Renal cortical epithelial cell (primary cell): Measurements from ENCODE around the gene CYP2C18. TPM values are rescaled to one million over a fixed set of nuclear protein-coding genes. Genes with fewer than 3 reads are reported as not detected.
A peak's percentile ranks its signal among the peaks of the same experiment; 100 is the strongest.
"Not testable (repeated sequence)": the region's sequence is repeated elsewhere in the genome, so short reads cannot be mapped to it uniquely, and the experiment has no call there.

ENCODE experiments used
- DNase-seq: peaks from one replicate; pipeline ENCODE4 v3.0.0-alpha.2; 2011; ENCODE audit warnings: low read depth
- total RNA-seq: library from RNA; depleted of rRNA; stranded (reverse); fragments of >200 nt; gene quantifications from 2 replicates; pipeline ENCODE4 v1.2.3, GENCODE V29; 2014

Gene CYP2C18
- 0.05 TPM in 1 of 2 replicates, not detected in the other for total RNA-seq

DNA sequence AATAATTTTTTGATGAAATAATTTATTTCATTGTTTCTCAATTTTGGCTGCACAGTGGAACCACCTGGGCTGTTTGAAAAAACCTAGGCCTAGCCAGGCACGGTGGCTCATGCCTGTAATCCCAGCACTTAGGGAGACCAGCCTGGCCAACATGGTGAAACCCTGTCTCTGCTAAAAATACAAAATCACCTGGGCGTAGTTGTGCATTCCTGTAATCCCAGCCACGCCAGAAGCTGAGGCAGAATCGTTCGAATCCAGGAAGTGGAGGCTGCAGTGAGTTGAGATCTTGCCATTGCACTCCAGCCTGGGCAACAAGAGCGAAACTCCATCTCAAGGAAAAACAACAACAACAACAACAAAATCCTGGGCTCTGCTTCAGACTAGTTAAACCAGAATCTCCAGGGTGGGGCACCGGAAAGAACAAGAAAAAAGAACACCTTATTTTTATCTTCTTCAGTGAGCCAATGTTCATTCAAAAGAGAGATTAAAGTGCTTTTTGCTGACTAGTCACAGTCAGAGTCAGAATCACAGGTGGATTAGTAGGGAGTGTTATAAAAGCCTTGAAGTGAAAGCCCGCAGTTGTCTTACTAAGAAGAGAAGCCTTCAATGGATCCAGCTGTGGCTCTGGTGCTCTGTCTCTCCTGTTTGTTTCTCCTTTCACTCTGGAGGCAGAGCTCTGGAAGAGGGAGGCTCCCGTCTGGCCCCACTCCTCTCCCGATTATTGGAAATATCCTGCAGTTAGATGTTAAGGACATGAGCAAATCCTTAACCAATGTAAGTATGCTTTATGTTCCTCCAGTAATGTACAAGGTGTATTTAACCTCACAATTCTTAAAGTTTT lies at the start of gene CYP2C18:
CYP2C18 (plus strand) TSS at position 516 of the 841 bp plus-strand sequence; CDS start at position 607, 91 bp downstream.
- no peak for DNase-seq

DNA sequence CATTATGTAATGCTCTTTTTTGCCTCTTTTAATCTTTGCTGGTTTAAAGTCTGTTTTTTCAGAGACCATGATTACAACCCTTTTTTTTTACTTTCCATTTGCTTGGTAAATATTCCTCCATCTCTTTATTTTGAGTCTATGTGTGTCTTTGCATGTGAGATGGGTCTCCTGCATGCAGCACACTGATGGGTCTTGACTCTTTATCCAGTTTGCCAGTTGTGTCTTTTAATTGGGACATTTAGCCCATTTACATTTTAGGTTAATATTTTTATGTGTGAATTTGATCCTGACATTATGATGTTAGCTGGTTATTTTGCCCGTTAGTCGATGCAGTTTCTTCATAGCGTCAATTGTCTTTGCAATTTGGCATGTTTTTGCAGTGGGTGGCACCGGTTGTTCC lies 45.4 kb upstream of the CYP2C18 start:
- DNase-seq: not testable (repeated sequence)

DNA sequence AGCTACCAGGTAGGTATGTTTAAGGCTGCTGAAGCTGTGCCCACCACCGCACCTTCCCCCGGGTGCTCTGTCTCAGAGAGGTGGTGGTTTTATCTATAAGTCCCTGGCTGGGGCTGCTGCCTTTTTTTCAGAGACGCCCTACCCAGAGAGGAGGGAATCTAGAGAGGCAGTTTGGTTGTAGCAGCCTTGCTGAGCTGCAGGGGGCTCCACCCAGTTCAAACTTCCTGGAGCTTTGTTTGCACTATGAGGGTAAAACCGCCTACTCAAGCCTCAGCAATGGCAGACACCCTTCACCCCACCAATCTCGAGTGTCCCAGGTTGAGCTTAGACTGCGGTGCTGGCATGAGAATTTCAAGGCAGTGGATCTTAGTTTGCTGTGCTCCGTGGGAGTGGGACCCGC lies 43.6 kb upstream of the CYP2C18 start:
- DNase-seq: no peak

DNA sequence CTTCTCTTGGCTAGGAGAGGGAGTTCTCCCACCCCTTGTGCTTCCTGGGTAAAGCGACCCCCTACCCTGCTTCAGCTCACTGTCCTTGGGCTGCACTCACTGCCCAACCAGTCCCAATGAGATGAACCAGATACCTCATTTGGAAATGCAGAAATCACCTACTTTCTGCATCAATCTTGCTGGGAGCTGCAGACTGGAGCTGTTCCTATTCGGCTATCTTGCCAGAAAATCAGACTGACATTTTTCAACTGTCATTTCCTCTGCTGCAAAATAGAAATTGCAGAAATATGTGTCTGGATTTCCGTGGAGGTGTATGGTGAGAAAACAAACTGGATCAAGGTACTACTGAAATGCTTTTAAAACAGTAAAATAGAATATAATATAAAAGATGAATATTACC lies 43.0 kb upstream of the CYP2C18 start:
- DNase-seq: no peak

- no peak for DNase-seq
These were observed 42.0 kb upstream of the CYP2C18 start for GRCh38 chr10:94641480-94641879.

DNA sequence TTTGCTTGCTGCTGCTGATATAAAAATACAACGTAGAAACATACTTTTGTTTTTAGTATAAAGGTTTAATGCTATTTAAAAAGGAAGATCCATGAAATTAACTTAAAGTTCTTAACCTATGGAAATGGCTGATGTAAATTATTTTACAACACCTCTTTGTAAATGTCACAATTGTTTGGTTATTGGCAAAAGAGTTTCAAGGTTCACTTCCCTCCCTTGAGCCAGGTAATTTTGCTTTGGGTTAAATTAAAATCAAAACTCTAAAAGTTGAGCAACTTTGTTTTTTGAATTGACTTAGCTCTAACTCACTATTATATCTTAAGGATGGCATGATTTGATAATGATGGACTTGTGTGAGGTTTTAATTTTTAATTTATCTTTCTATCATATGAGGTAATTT lies 39.2 kb upstream of the CYP2C18 start:
- DNase-seq: no peak

- no peak for DNase-seq
These were observed 38.2 kb upstream of the CYP2C18 start for GRCh38 chr10:94645285-94645684.

DNA sequence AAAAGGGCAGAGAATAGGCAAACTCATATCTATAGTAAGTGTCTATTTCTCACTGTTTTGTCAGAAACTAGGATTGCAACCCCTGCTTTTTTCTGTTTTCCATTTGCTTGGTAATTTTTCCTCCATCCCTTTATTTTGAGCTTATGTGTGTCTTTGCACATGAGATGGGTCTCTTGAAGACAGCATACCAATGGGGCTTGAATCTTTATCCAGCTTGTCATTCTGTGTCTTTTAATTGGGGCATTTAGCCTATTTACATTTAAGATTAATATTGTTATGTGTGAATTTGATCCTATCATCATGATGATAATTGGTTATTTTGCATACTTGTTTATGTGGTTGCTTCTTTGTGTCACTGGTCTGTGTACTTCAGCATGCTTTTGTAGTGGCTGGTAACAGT lies 28.3 kb upstream of the CYP2C18 start:
- not testable (repeated sequence) for DNase-seq

DNA sequence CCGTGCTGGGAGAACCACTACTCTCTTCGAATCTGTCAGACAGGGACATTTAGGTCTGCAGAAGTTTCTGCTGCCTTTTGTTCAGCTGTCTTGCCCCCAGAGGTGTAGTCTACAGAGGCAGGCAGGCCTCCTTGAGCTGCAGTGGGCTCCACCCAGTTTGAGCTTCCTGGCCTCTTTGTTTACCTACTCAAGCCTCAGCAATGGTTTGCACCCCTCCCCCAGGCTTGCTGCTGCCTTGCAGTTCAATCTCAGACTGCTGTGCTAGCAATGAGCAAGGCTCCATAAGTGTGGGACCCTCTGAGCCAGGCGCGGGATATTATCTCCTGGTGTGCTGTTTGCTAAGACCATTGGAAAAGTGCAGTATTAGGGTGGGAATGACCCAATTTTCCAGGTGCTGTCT lies 20.5 kb upstream of the CYP2C18 start:
- DNase-seq: not testable (repeated sequence)

DNA sequence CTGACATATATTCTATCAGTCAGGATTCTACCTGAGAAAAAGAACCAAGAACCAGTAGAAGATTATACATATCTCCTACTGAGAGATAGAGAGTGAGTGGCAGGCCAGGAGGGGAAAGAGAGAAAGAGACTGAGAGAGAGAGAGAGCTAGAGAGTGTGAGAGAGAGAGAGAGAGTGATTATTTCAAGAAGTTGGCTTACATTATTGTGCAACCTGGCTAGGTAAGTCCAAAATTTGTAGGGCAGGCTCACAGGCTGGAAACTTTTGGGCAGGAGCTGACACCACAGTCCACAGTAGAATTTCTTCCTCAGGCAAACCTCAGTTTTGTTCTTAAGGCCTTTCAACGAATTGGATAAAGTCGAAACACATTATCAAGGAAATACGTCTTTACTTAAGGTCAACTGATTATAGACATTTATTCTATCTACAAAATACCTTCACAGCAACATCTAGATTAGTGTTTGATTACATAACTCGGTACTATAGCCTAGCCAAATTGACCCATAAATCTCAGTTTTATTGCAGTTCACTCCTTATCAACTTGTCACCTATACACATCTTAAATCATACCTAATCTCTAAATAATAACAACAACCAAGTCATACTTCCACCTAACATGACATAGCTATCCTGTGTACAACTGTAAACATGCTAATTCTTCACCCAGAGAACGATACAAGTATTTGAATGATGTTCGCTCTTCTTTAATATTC lies 17.0 kb upstream of the CYP2C18 start:
- no peak for DNase-seq

DNA sequence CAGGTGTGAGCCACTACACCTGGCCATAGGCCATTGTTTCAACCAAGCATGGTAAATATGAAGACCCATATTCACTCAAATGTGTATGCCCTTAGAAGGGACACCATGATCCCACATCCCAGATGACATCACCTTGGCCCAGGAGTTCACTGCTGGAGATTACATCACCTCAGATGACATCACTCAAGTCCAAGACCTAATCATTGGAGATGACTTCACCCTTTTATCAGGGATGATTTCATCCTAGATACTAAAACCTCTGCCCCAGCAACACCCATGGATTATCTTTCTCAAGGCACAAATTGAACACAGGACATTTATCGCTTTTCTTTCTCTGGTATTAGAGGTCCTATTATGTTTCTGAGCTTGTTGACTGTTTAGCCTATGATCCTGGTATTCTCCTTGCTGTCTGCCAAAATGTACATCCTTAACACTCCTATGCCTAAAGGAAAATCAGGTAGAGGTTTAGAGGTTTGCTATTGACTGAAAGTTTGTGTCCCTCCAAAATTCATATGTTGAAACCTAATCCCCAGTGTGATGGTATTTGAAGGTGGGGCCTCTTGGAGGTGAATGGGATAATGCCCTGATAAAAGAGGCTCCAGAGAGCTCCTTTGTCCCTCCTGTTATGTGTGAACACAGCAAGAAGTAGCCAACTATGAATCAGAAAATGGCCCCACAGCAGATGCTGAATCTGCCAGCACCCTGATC lies 9.8 kb upstream of the CYP2C18 start:
- DNase-seq: peak; percentile 13

DNA sequence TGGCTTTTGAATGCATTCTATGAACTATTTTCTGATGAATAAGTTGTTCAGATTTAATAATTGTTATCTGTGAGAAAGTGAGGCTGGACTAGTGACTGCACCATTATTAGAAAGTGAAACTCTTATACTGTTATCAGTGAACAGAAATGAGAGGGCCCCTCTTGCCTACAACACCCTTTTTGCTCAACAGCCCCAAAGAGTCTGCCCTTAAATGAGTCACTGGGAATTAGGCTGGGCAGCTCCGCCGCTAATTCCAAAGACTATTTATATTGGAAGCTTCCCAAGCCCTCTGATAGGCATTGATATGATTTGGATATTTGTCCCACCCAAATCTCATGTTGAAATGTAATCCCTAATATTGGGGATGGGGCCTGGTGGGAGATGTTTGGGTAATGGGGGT lies 7.0 kb upstream of the CYP2C18 start:
- DNase-seq: no peak

DNA sequence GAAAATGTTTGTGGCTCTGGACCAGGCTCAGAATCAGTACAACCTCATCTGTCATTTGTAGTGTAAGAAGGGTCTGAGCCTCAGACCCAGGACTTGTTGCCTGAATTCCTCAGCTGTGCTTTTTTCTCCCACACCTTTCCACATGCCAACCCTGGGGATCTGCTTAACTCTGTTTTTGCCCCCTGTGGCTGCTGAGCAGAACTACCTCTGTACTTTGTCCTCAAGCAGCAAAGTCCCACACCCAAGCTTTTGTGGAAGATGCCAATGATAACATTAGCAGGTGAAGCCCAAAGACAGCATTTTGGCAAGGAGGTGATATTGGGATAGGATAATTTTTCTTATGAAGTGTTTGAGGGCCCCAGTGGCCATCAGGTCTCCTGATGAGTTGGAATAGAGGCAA lies 5.8 kb upstream of the CYP2C18 start:
- DNase-seq: peak; percentile 55

DNA sequence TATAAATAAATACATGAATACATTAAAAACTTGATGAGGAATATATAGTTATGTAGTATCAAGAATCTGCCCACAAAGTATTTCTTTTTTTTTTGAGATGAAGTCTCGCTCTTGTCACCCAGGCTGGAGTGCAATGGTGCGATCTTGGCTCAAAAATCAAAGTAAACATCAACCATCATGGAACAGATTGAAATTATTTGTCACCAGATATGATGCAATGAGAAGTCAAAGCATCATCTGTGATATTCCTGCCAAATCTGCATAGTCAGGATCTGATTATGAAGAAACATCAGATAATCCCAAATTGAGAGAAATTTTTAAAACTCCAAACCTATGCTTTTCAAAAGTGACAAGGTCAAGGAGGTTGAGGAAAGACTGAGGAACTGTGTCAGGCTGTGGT lies 5.1 kb upstream of the CYP2C18 start:
- DNase-seq: no peak

DNA sequence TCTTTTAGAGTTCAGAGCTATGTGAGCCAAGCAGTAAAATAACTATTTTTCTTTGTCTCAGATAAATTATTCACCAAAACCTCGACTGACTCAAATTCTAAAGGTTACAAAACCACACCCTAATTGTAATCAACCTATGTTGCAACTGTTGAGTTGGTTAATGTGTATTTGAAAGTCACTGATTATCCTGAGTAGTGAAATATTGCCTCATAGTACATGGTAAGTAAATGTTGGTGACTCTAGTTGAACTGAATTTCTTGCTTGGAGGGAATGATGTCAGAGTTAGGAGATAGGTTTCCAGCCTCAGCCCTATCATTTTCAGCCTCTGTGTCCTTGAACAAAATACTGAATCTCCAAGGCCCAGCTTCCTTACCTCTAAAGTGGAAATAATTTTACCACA lies 3.0 kb upstream of the CYP2C18 start:
- peak; percentile 100 for DNase-seq

DNA sequence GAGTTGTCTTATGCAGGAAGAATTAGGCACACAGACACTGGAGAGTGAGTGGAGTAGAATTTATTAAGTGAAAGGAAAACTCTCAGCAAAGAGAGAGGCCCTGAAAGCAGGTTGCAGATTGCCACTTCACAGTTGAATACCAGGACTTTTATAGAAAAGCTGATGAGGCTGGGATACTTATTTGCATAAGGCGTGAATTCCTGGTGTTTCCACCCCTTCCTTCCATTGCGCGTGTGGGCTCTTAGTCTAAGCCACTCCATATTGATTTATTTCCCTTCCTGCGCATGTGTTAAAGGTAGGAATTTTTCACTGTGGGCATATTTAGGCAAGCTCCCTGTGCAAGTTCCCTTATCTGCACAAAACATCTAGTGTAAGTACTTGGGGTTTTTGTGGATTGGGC lies 893 bp upstream of the CYP2C18 start:
- DNase-seq: peak; percentile 34

GRCh38 chr10:94687625-94688248 lies 4.2 kb downstream of the CYP2C18 start:
- DNase-seq: peak; percentile 19

DNA sequence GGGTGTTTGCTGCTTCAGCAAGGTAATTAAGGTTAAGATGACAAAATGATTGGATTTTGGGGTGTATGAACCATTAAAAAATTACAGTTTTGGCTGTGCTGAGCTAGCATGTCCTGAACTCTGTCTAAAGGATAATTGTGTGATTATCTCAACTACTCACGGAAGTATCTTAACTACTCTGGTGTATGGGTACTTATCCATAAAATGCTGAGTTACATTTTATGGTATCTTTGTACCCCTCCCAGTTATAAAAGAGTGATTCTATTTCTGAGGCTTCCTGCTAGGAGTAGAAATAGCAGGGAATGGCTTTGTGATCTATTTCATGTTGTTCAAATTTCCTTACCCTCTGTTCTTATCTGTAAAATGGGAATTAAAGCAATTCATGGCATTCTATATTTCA lies 22.6 kb downstream of the CYP2C18 start:
- DNase-seq: no peak

DNA sequence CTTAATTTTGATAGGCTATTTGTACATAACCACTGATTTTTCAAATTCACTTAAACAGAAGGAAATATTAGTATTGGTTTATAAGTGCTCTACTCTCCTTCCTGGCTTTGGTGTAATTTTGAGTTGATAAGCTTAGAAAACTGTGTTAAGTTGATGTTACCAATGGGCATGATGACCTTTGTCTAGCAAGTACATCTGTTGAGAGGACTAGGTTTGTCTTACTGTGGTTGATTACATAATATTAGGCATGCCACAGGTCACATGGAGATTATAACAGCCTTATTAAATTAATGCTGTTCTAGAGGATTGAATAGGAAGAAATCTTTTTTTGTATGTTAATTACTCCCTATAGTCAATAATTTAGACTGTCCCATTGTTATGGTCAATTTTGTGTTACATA lies 27.0 kb downstream of the CYP2C18 start:
- no peak for DNase-seq

- DNase-seq: no peak
These were observed 42.3 kb downstream of the CYP2C18 start for GRCh38 chr10:94725871-94726270.

- DNase-seq: no peak
These were observed 51.7 kb downstream of the CYP2C18 start for GRCh38 chr10:94735197-94735596.

GRCh38 chr10:94738588-94738987 lies 55.1 kb downstream of the CYP2C18 start:
- DNase-seq: no peak
